Heart left ventricle (tissue), 16 donors: ENCODE data around the gene IKZF4. TPM values are rescaled to one million over a fixed set of nuclear protein-coding genes. Genes with fewer than 3 reads are reported as not detected.

ENCODE experiments used
- ATAC-seq, 4 donors: fragments of 200-7000 bp; cut with Tn5 transposase; one replicate each; pipeline ENCODE4 v1.9.1; 2020 to 2022; ENCODE audit warnings: moderate library complexity in 4 of 4, mild to moderate bottlenecking in 3 of 4, moderate number of reproducible peaks in 1 of 4
- DNase-seq, 5 donors: peaks; one replicate each; pipeline ENCODE4 v3.0.0-alpha.2; 2020
- H3K27ac ChIP-seq, 12 donors: fragments of 200-600 bp; sonication (generic) in 4 of 12; one replicate each; pipeline versions ENCODE4 v1.5.0 to v1.8.0; 2016 to 2022; ENCODE audit warnings: mild to moderate bottlenecking in 2 of 12
- H3K27me3 ChIP-seq, 9 donors: fragments of 200-600 bp; sonication (generic) in 2 of 9; one replicate each; pipeline versions ENCODE4 v1.5.1 to v1.8.0; 2016 to 2022; ENCODE audit warnings: mild to moderate bottlenecking in 3 of 9
- H3K36me3 ChIP-seq, 9 donors: fragments of 200-600 bp; sonication (generic) in 2 of 9; one replicate each; pipeline versions ENCODE4 v1.5.0 to v1.8.0; 2018 to 2022; ENCODE audit warnings: mild to moderate bottlenecking in 2 of 9
- H3K4me1 ChIP-seq, 12 donors: fragments of 200-600 bp; sonication (generic) in 4 of 12; one replicate each; pipeline versions ENCODE4 v1.5.0 to v1.8.0; 2016 to 2022; ENCODE audit warnings: mild to moderate bottlenecking in 3 of 12
- H3K4me3 ChIP-seq, 12 donors: fragments of 200-600 bp; sonication (generic) in 4 of 12; one replicate each; pipeline versions ENCODE4 v1.5.0 to v1.8.0; 2017 to 2022; ENCODE audit warnings: mild to moderate bottlenecking in 9 of 12, moderate library complexity in 4 of 12
- H3K9me3 ChIP-seq, 12 donors: fragments of 200-600 bp; sonication (generic) in 4 of 12; one replicate each; pipeline versions ENCODE4 v1.5.0 to v1.8.0; 2016 to 2022; ENCODE audit warnings: mild to moderate bottlenecking in 1 of 12
- CTCF ChIP-seq, 12 donors: fragments of 200-600 bp; sonication (generic) in 4 of 12; IDR thresholded peaks; one replicate each; pipeline versions ENCODE4 v1.5.0 to v1.8.0; 2018 to 2022; ENCODE audit warnings: antibody characterized with exemption in 12 of 12, mild to moderate bottlenecking in 5 of 12
- POLR2A ChIP-seq, 2 donors: fragments of 450-650 bp; IDR thresholded peaks; one replicate each; pipeline ENCODE4 v1.6.1; 2017; ENCODE audit warnings: antibody characterized with exemption in 2 of 2, mild to moderate bottlenecking in 2 of 2, moderate library complexity in 2 of 2
- WGBS, 4 donors: extraction: QIAGEN DNeasy Blood & Tissue Kit in 2 of 4; methylation state at CpG; one replicate each; pipeline versions ENCODE4 v1.1.5 to v1.1.7; 2013 to 2018; 5-methylcytosine and 5-hydroxymethylcytosine counted together
- intact Hi-C, 10 donors: fragments of 100-400 bp; cut with DNase I; formaldehyde crosslinking; loops; one replicate each; pipeline versions ENCODE4 v1.11.1 to v1.14.2; 2022
- polyA plus RNA-seq, 2 donors: library from polyadenylated mRNA; stranded (reverse); fragments of 200-250 nt; gene quantifications; one replicate each; pipeline ENCODE4 v1.2.3, GENCODE V29; 2013
- total RNA-seq, 9 donors: library from RNA; depleted of rRNA in 2 of 9; stranded (reverse); fragments of >200 nt in 2 of 9; fragmentation: NEBNext Ultra II Directional in 3 of 9; extraction: Animal tissue kit (Norgen Biotek cat#: 25700) in 3 of 9; gene quantifications; one replicate each; pipeline versions ENCODE4 v1.1.0 to v1.2.4, GENCODE V29; 2016 to 2023
- donor health status: ischemic (EF 13 %, LVEDD 7.1; RV severe dilation, severe dysfunction).
- donor health status: healthy with polysubstance abuse.
- donor health status: DM: no; HTN: yes; CAD: no.
- donor health status: DM: no; HTN: no; CAD: no.
- donor health status: ischemic (EF 25% LVEDD 6.9; RV normal size, moderate dysfunction).
- donor health status: ischemic (EF 25% LVEDD 5.7; RV mildly dilated, moderate dysfunction).
- donor health status: healthy.
- donor health status: DM: yes; HTN: yes; CAD: no.
- donor health status: ischemic (EF 35%, LVEDD 5.7; RV mildly dilated, moderate dysfunction).
- donor health status: nonischemic (EF 11% LVEDD 7.7; RV severe dilation, severe dysfunction).
- donor health status: DM: yes; HTN: yes; CAD: no.
- donor health status: PGD.
- donor health status: ischemic (EF 29% LVEDD 5.4; RV normal size, mild dysfunction).
- donor health status: nonischemic (EF 23%, LVEDD 6.1; RV moderate dilation, normal function).

The IKZF4 gene
- total and polyA plus RNA-seq, 11 donors, result 2.6 to 10.3 (median 6.8) TPM

GRCh38 chr12:56037161-56037560 lies 16.3 kb downstream of the IKZF4 start:
- Histone ChIP-seq H3K27me3 (no peaks in the 10 kb centered on the region), H3K4me3 (no peak overlapping the region), H3K36me3 (peaks cover 0 to 58% (median 45%) of the 10 kb centered on the region in 9 donors), H3K9me3 (no peaks in the 10 kb centered on the region), H3K4me1 (peaks cover 0 to 8% (median 6%) of the 10 kb centered on the region in 12 donors), H3K27ac (no peak overlapping the region)
- no peak for ATAC-seq
- DNase-seq, result no peak
- TF ChIP-seq POLR2A (IDR thresholded peaks at IDR 0.05) (no peak), CTCF (IDR thresholded peaks at IDR 0.05) (no peak)
- WGBS, 4 donors, result 72 to 76% (median 74%) methylated on average over 2 of the region's 2 CpGs
- intact Hi-C loops, result loop anchor here in 3 of 10 donors (10.0 kb wide), 2 partner anchors 222 to 302 kb away; partner anchors contain the start of genes ORMDL2 (in 1 of the 3) and SARNP (in 1 of the 3)

GRCh38 chr12:56038022-56038655 lies 17.3 kb downstream of the IKZF4 start:
- 65 to 79% (median 68%) methylated on average over 2 of the region's 2 CpGs for WGBS, 4 donors
- H3K4me1 ChIP-seq, result peaks cover 2 to 14% (median 12%) of the 10 kb centered on the region in 12 donors
- H3K27me3 ChIP-seq, result no peaks in the 10 kb centered on the region
- no peak overlapping the region for H3K27ac ChIP-seq
- no peak for DNase-seq
- no peak for ATAC-seq
- peaks cover 0 to 52% (median 42%) of the 10 kb centered on the region in 9 donors for H3K36me3 ChIP-seq
- no peaks in the 10 kb centered on the region for H3K9me3 ChIP-seq
- no peak for TF ChIP-seq POLR2A (IDR thresholded peaks at IDR 0.05)
- no peak for TF ChIP-seq CTCF (IDR thresholded peaks at IDR 0.05)
- H3K4me3 ChIP-seq, result no peak overlapping the region
- intact Hi-C loops, result loop anchor here in 3 of 10 donors (10.0 kb wide), 2 partner anchors 223 to 303 kb away; partner anchors contain the start of genes ORMDL2 (in 1 of the 3) and SARNP (in 1 of the 3)

GRCh38 chr12:56040151-56040550 lies 19.3 kb downstream of the IKZF4 start:
- ATAC-seq (no peak), DNase-seq (no peak)
- Histone ChIP-seq H3K4me3 (no peak overlapping the region), H3K4me1 (peaks cover 3 to 22% (median 17%) of the 10 kb centered on the region in 12 donors), H3K36me3 (peaks cover 0 to 54% (median 42%) of the 10 kb centered on the region in 9 donors), H3K27ac (no peak overlapping the region), H3K9me3 (no peaks in the 10 kb centered on the region), H3K27me3 (no peaks in the 10 kb centered on the region)
- no peak for TF ChIP-seq POLR2A (IDR thresholded peaks at IDR 0.05)
- no peak for TF ChIP-seq CTCF (IDR thresholded peaks at IDR 0.05)
- 95 to 100% (median 98%) methylated on average over 1 of the region's 1 CpG for WGBS, 4 donors
- intact Hi-C loops, result loop anchor here (2.0 to 10.0 kb wide), 10 partner anchors 43 to 298 kb away; partner anchors contain the start of genes SUOX (in 8 of the 10), GDF11 (in 2 of the 10), RPL41 (in 2 of the 10) and ZC3H10 (in 2 of the 10)

- no peak for TF ChIP-seq POLR2A (IDR thresholded peaks at IDR 0.05)
- no peak for TF ChIP-seq CTCF (IDR thresholded peaks at IDR 0.05)
- Histone ChIP-seq H3K4me1 (peaks cover 3 to 22% (median 17%) of the 10 kb centered on the region in 12 donors), H3K27ac (peak overlapping the region; percentile 89 to 99 (median 96)), H3K27me3 (no peaks in the 10 kb centered on the region), H3K9me3 (no peaks in the 10 kb centered on the region), H3K36me3 (peaks cover 0 to 52% (median 43%) of the 10 kb centered on the region in 9 donors), H3K4me3 (peak overlapping the region; percentile 66 to 97 (median 83))
- 70 to 77% (median 70%) methylated on average over 14 of the region's 14 CpGs for WGBS, 4 donors
- DNase-seq (peak in 1 of 5 donors; percentile 19), ATAC-seq (no peak)
- intact Hi-C loops, result loop anchor here (1.0 to 10.0 kb wide), 11 partner anchors 44 to 299 kb away; partner anchors contain the start of genes SUOX (in 9 of the 10), GDF11 (in 2 of the 10), RPL41 (in 2 of the 10) and ZC3H10 (in 2 of the 10)
Measured at GRCh38 chr12:56040963-56041551, 20.2 kb downstream of the IKZF4 start.
